ENCODE measurements around the gene ITGB4.

The ITGB4 gene

DNA sequence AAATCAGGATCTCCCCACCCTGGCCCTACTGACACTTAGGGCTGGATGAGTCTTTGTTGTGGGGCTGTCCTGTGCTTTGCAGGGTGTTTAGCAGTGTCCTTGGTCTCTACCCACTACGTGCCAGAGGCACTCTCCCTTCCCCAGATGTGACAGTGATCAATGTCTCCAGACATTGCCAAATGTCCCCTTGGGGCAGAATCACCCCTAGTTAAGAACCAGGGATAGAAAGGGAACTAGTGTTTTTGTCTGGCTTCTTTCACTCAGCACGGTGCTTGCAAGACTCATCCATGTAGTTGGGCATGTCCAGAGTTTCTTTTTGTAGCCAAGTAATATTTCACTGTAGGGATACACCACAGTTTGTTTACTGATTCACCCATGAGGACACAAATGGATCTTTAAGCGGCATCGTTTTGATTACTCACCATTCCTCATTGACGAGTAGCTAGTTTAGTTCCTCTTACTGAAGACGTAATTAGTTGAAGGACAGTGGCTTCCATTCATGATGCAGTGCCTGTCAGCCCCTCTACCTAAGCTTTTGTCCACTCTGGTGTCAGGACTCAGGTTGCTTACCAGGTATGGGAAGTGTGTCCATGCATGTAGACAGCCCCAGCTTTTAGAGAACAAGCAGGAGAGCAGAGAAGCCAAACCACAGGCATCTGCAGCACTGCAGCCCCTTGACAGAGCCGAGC lies 26.0 kb upstream of the ITGB4 start:
- DNase-seq = no peak
- in situ Hi-C loops (cut with MboI; ENCODE audit: low pct_unique_long_range_greater_than_20kb, low sequenced_read_pairs) = no loop called here

- in situ Hi-C loops (cut with MboI; ENCODE audit: low pct_unique_long_range_greater_than_20kb, low sequenced_read_pairs) = no loop called here
- DNase-seq = no peak
Observed at GRCh38 chr17:75695830-75696271, 25.4 kb upstream of the ITGB4 start.

DNA sequence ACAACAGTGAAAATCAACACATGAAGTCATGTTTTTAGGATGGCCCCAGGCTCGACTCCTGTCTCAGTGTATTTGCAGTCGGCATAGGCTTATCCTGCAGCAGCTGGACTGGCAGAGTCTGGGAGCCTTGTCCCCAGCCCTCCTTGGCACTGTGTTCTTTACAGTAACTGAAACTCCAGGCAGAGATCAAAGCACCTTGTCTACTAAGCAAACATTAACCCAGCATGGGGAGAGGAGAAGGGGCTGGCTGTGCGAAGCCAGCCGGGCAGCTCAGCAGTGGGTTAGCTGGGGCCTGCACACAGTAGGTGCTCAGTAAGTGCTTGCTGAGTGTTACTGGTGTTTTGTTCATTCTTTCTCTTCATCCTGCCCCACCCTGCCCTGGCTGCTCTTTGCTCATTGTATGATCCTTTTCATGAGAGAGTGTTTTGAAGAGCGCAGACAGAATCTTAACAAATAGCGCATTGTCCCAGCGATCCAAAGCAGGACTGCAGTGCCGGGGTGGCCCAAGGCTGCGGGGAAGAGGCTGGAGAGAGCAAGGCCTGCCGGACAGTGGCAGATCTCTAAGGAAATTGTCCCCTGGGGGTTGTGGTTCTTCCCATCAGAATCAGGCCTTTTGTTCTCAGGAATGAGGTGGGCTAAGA lies 23.5 kb upstream of the ITGB4 start:
- DNase-seq = no peak
- in situ Hi-C loops (cut with MboI; ENCODE audit: low pct_unique_long_range_greater_than_20kb, low sequenced_read_pairs) = no loop called here

- DNase-seq = no peak
- in situ Hi-C loops (cut with MboI; ENCODE audit: low pct_unique_long_range_greater_than_20kb, low sequenced_read_pairs) = no loop called here
Observed at GRCh38 chr17:75698659-75699058, 22.6 kb upstream of the ITGB4 start.

DNA sequence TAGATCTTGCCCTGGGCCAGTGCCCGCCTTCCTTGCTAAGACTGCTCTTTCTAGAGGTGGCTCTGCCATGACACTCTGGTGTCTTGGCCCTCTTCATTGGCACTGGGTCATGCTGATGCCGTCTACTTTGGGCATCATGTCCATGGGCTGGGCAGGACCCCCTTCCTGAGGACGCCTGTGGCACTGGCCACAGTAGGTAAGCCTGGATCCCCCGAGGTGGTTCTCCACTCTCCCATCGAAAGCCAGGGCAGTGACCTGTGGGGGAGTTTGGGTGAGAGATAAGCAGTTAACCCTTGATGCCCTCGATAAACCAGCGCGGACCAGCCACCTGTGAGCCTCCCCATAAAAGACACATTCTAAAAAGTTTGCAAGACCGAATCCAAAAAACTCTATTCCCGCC lies 20.0 kb upstream of the ITGB4 start:
- in situ Hi-C loops (cut with MboI; ENCODE audit: low pct_unique_long_range_greater_than_20kb, low sequenced_read_pairs) = no loop called here
- no peak for DNase-seq

DNA sequence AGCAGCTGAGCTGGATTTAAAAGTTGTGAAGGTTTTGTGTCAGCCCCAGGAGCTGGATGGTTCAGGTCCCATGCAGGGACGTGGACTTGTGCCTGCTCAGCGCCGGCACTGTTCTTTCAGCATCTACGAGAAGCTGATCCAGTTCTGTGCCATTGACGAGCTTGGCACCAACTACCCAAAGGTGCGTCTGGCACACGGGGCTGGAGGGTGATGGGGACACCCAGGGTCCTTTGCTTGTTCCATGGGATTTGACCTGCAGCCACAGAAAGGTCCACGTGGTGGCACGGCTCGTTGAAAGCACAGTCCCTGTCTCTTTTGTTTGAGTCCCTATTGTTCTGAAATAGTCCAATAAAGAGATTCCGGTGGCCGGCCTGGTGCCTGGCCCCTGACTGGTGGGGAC lies 18.1 kb upstream of the ITGB4 start:
- in situ Hi-C loops (cut with MboI; ENCODE audit: low pct_unique_long_range_greater_than_20kb, low sequenced_read_pairs) = no loop called here
- no peak for DNase-seq

- no peak for DNase-seq
- in situ Hi-C loops (cut with MboI; ENCODE audit: low pct_unique_long_range_greater_than_20kb, low sequenced_read_pairs) = no loop called here
Observed at GRCh38 chr17:75703591-75703990, 17.7 kb upstream of the ITGB4 start.

DNA sequence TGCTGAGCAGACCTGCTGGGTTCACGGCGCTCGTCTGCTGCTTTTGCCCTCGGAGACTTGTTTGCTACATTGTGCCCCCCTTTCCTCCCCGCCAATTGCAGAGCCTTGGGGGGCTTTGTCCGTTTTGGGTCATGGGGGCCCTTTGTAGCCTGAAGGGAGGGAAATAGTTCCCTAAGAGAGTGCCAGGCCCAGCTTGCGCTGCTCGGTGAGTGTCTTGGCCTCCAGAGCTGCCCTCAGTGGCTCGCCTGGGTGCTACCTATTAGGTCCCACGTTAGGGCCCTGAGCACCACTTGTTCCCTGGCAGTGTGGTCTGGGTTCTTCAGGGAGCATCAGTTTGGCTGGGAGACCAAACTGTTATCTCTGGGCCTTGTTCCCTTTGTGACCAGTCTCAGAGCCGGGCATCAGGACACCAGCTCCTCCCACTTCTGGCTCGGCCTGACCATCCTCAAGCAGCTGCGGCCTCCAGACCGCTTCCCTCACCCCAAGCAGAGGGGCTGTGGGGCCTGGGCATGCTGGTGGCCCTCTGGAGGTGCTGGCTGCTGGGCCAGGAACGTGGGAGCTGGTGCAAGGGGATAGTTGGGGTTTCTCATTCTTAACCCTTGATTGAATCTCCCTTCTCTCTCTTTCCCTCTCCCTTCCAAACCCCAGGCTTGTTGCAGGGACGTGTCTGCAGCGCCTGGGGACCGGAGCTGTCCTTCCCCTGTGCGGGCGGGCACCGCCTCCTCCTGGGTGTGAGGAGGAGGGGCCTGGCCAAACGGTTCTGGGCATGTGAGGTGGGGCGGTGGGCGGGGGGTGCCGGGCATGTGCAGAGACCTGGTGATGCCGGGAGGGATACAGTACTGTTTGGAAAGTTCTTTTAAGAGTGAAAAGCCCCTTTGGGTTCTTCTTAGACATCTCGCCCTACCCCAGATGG lies 16.0 kb upstream of the ITGB4 start:
- in situ Hi-C loops (cut with MboI; ENCODE audit: low pct_unique_long_range_greater_than_20kb, low sequenced_read_pairs) = no loop called here
- DNase-seq = no peak

GRCh38 chr17:75706042-75706728 lies 15.1 kb upstream of the ITGB4 start:
- no peak for DNase-seq
- in situ Hi-C loops (cut with MboI; ENCODE audit: low pct_unique_long_range_greater_than_20kb, low sequenced_read_pairs) = no loop called here

DNA sequence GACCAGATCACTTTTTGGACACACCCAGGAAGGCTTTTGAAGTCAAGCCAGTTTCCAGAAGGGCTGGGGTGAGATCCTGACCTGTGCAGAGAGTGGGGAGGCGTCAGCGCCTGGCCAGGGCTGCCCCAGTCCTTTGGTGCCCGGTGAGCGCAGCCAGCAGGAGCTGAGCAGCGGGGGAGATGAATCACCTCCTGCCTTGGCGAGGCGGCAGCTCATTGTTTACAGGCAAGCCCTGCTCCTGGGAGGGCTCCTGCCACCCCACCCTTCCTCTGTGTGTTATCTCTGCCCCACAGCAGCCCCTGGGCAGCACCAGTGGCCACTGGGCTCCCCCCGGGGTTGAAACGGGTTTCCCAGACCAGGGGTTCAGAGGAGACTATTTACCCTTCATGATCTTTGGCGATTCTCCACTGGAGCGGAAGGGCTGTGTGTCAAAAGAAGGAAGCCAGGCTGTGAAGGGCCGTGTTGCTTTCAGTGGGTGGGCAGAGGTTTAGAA lies 14.1 kb upstream of the ITGB4 start:
- in situ Hi-C loops (cut with MboI; ENCODE audit: low pct_unique_long_range_greater_than_20kb, low sequenced_read_pairs) = no loop called here

DNA sequence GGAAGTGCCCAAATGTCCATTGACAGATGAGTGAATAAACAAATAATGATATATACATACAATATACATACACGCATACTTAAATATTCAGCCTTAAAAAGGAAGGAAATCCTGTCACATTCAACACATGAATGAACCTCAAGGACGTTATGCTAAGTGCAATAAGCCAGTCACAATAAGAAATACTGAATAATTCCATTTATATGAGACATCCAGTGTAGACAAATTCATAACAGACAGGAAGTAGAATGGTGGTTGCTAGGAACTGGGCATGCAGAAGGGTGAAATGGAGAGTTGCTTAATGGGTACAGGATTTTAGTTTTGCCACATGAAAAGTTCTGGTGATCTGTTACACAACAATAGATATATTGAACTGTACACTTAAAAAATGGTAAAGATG lies 8.8 kb upstream of the ITGB4 start:
- in situ Hi-C loops (cut with MboI; ENCODE audit: low pct_unique_long_range_greater_than_20kb, low sequenced_read_pairs) = no loop called here
- no peak for DNase-seq

More for the DNA sequence above, 14.1 kb upstream of the ITGB4 start:
- DNase-seq = no peak

GRCh38 chr17:75719732-75720131 lies 1.5 kb upstream of the ITGB4 start:
- in situ Hi-C loops (cut with MboI; ENCODE audit: low pct_unique_long_range_greater_than_20kb, low sequenced_read_pairs) = no loop called here

DNA sequence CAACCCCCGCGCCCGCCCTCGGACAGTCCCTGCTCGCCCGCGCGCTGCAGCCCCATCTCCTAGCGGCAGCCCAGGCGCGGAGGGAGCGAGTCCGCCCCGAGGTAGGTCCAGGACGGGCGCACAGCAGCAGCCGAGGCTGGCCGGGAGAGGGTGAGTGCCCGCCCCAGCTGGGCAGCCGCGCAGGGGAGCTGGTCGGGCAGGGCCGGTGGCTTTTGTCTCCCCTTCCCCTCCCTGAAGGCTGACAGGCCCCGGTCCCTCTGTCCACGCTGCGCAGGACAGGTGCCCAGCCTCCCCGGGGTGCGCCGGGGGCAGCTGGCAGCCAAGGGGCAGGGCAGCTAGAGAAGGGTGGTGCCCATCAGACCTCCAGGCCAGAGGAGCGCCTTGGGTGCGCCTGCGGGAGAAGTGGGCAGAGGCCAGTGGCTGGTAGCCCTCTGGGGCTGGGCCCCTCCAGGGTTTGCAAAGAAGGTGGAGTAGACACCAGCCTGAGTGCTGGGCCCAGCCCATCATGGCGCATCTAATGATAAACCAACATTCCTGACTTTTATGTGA lies 278 bp downstream of the ITGB4 start:
- DNase-seq = no peak
- in situ Hi-C loops (cut with MboI; ENCODE audit: low pct_unique_long_range_greater_than_20kb, low sequenced_read_pairs) = no loop called here

More at GRCh38 chr17:75719732-75720131, 1.5 kb upstream of the ITGB4 start:
- no peak for DNase-seq

DNA sequence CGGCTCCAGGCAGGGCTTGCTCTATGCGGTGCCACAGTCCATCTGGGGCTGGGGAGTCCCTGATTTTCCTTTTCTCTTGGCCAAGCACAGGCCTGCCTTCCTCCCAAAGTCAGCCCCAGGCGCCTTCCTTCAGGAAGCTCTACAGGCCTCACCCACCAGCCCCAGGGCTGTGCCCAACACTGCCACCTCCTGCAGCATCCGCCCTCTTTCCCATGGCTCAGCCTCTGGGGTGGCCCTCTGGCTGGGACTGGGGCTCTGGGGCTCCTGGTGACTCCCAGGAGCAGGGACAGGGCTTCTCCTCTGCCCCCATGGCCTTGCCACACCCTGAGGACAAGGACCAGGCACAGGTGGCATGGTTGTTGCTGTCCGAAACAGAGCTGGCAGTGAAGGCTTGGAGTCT lies 817 bp downstream of the ITGB4 start:
- DNase-seq = no peak

DNA sequence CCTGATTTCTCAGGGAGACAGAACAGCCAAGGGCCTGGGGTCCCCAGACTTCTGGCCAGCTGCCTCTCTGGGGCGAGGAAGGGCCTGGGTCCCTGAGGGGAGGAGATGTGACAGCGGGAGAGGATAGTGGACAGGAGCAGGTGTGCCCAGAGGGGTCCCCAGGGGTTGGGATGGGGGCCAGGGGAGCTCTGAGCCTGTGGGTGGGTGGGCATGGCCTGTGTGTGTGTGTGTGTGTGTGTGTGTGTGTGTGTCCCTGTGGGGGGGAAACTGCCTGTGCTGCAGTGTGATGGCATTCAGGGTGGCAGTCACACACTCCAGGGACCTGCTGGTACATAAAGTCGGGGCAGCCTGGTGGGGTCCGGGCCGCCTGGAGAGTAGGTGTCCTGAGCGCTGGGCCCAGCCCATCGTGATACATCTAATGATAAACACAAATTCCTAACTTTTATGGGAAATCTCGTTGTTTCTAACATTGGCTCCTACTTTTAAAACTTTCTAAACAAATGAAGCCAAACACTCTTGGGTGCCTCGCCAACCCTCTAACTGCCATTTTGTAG lies 1.4 kb downstream of the ITGB4 start:
- in situ Hi-C loops (cut with MboI; ENCODE audit: low pct_unique_long_range_greater_than_20kb, low sequenced_read_pairs) = no loop called here
- DNase-seq = no peak

More for the DNA sequence above, 817 bp downstream of the ITGB4 start:
- in situ Hi-C loops (cut with MboI; ENCODE audit: low pct_unique_long_range_greater_than_20kb, low sequenced_read_pairs) = no loop called here

DNA sequence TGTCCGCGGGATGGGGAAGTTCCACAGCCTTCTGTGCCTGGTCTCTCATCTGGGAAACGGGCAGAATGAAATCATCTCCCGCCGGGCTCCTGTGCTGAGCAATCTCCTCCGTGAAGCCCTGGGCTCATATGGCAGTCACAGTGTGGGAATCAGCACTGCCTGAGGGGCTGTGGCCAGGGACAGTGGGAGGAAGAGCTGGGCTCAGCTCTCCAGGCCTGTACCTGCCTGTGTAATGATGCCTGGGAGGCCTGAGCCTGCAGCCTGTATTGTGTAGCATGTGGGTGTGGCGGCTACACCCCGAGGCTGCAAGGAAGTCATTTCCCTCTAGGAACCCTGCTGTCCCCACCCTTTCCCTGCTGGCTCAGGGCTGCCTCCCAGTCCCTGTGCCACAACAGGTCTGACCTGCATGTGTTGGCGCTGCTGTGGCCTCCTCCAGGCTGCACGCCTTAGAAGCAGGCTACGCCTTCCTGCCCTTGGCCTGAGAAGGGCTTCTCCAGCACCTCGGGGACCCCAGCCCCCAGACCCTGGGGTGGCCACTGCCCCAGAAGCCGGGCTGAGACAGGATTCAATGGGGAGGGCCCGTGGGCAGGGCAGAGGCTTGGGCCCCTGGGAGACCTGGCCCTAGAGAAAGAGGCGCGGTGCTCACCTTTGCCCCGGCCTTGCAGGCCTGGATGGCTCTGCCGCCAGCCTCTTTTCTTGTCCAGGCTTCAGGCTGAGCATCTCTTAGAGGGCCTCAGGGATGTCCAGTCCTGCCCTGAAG lies 2.1 kb downstream of the ITGB4 start:
- in situ Hi-C loops (cut with MboI; ENCODE audit: low pct_unique_long_range_greater_than_20kb, low sequenced_read_pairs) = no loop called here
- DNase-seq = no peak

GRCh38 chr17:75724016-75725003 lies 3.1 kb downstream of the ITGB4 start:
- in situ Hi-C loops (cut with MboI; ENCODE audit: low pct_unique_long_range_greater_than_20kb, low sequenced_read_pairs) = no loop called here
- no peak for DNase-seq

Measured in KBM-7 (cell line).